A673 (cell line): ENCODE results near the gene OSBPL3. TPM values are rescaled to one million over a fixed set of nuclear protein-coding genes. Genes with fewer than 3 reads are reported as not detected.

ENCODE experiments used
- BruUV-seq: library from RNA; stranded (reverse); fragments of 400-500 nt; replicated peaks from 2 replicates; lab custom pipeline; 2021; lab: Mats Ljungman, UMichigan
- CTCF ChIA-PET: fragments of 300-600 bp; sonication (Branson Sonifier 250); formaldehyde crosslinking; loops from one replicate; lab custom pipeline; 2022; ENCODE audit warnings: antibody characterized with exemption; lab: Charles Lee
- POLR2A ChIA-PET: fragments of 300-600 bp; sonication (Branson Sonifier 250); formaldehyde crosslinking; loops from one replicate; lab custom pipeline; 2022; ENCODE audit warnings: antibody characterized with exemption; ENCODE audit not compliant: low non-redundant PET; lab: Charles Lee
- DNase-seq: peaks from one replicate; pipeline ENCODE4 v3.0.0-alpha.2; 2015; ENCODE audit warnings: low spot score
- H3K27ac ChIP-seq: fragments of 200-600 bp; sonication (generic); 2 replicates; pipeline ENCODE4 v1.5.1; 2016; ENCODE audit warnings: mixed run types, low read depth, mild to moderate bottlenecking, mixed read lengths, antibody characterized with exemption, low read length; ENCODE audit not compliant: poor library complexity, severe bottlenecking
- H3K27me3 ChIP-seq: fragments of 200-600 bp; sonication (generic); replicated peaks from 2 replicates; pipeline ENCODE4 v1.6.1; 2017; ENCODE audit warnings: mixed run types, low read depth, mild to moderate bottlenecking, mixed read lengths, antibody characterized with exemption, low read length; ENCODE audit not compliant: insufficient read depth, poor library complexity
- H3K36me3 ChIP-seq: fragments of 200-600 bp; sonication (generic); 2 replicates; pipeline ENCODE4 v1.6.1; 2016; ENCODE audit warnings: mixed run types, mild to moderate bottlenecking, mixed read lengths, antibody characterized with exemption, low read length; ENCODE audit not compliant: insufficient read depth, poor library complexity, severe bottlenecking
- H3K4me1 ChIP-seq: fragments of 200-600 bp; sonication (generic); 2 replicates; pipeline ENCODE4 v1.6.1; 2017; ENCODE audit warnings: mixed run types, mild to moderate bottlenecking, mixed read lengths, antibody characterized with exemption, low read length; ENCODE audit not compliant: insufficient read depth, poor library complexity, severe bottlenecking
- H3K4me3 ChIP-seq: fragments of 200-600 bp; sonication (generic); 2 replicates; pipeline ENCODE4 v1.5.1; 2016; ENCODE audit warnings: low read depth, mixed run types, mild to moderate bottlenecking, mixed read lengths, low read length; ENCODE audit not compliant: poor library complexity, severe bottlenecking
- H3K9me3 ChIP-seq: fragments of 200-600 bp; sonication (generic); 2 replicates; pipeline ENCODE4 v1.6.1; 2016; ENCODE audit warnings: mixed run types, low read depth, mild to moderate bottlenecking, mixed read lengths, antibody characterized with exemption, low read length; ENCODE audit not compliant: poor library complexity, severe bottlenecking
- EZH2 ChIP-seq: fragments of 200-600 bp; sonication (generic); IDR thresholded peaks from 2 replicates; pipeline ENCODE4 v1.6.1; 2017; ENCODE audit warnings: borderline replicate concordance, low read depth, mild to moderate bottlenecking, mixed read lengths, antibody characterized with exemption, low read length; ENCODE audit not compliant: poor library complexity, severe bottlenecking
- intact Hi-C: fragments of 100-400 bp; cut with micrococcal nuclease; formaldehyde crosslinking; loops from one replicate; pipeline ENCODE4 v1.10.0; 2022; ENCODE audit not compliant: unreplicated experiment
- total RNA-seq: library from RNA; stranded (reverse); gene quantifications from 2 replicates; pipeline ENCODE4 v1.2.3, GENCODE V29; 2021
- TF ChIP-seq, protein P1 (sequence below): fragments of 300-800, 200-600 bp; sonication (generic); conservative IDR thresholded peaks from 2 replicates; pipeline ENCODE4 v1.5.1; 2017; ENCODE audit warnings: low read depth, mild to moderate bottlenecking, antibody characterized with exemption, low read length, moderate library complexity, mixed read lengths

The OSBPL3 gene
- total RNA-seq, 1 experiment from 2014 or later, result 21.4 TPM

DNA sequence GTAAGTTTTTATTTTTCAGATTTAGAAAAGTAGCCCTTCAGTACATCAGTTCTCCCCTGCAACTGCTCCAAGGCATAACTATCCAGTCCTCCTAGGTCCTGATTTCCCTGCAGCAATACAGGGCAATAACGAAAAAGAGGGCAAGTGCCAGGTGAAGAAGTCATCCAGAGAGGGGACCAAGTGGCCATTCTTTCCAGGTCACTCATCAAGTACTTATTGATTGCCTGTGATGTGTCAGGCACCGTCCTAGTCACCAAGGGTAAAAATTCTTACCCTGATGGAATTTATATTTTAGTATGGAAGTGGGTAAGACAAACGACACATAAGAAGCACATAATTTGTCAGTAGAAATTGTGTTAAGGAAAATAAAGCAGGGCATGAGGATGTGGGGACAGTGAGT lies 155.6 kb downstream of the OSBPL3 start:
- Histone ChIP-seq H3K9me3 (no peaks in the 10 kb centered on the region), H3K36me3 (no peaks in the 10 kb centered on the region), H3K27ac (no peak overlapping the region), H3K4me3 (no peak overlapping the region), H3K27me3 (no peaks in the 10 kb centered on the region), H3K4me1 (peaks cover 13% of the 10 kb centered on the region)
- TF ChIP-seq, protein P1, sequence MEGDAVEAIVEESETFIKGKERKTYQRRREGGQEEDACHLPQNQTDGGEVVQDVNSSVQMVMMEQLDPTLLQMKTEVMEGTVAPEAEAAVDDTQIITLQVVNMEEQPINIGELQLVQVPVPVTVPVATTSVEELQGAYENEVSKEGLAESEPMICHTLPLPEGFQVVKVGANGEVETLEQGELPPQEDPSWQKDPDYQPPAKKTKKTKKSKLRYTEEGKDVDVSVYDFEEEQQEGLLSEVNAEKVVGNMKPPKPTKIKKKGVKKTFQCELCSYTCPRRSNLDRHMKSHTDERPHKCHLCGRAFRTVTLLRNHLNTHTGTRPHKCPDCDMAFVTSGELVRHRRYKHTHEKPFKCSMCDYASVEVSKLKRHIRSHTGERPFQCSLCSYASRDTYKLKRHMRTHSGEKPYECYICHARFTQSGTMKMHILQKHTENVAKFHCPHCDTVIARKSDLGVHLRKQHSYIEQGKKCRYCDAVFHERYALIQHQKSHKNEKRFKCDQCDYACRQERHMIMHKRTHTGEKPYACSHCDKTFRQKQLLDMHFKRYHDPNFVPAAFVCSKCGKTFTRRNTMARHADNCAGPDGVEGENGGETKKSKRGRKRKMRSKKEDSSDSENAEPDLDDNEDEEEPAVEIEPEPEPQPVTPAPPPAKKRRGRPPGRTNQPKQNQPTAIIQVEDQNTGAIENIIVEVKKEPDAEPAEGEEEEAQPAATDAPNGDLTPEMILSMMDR, result no peak
- no peak for TF ChIP-seq EZH2
- POLR2A ChIA-PET, result no interaction called here
- intact Hi-C loops, result no loop called here
- DNase-seq, result no peak
- BruUV-seq, result no TSS peak
- CTCF ChIA-PET, result no interaction called here

DNA sequence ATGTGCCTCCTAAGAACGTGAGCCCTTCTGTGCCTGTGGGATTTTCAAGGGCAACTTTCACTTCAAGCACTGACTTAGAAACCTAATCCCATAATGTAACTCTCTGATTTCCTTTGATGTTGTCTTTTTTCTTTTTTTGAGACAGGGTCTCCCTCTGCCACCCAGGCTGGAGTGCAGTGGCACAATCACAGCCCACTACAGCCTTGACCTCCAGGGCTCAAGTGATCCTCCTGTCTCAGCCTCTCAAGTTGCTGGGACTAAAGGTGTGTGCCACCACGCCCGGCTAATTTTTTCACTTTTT lies 158.3 kb downstream of the OSBPL3 start:
- no peak for DNase-seq
- intact Hi-C loops, result loop anchor here (2.0 kb wide), 1 partner anchor 159 kb away; the partner anchor contains the start of gene OSBPL3
- Histone ChIP-seq H3K27ac (no peak overlapping the region), H3K4me1 (peaks cover 18% of the 10 kb centered on the region), H3K9me3 (no peaks in the 10 kb centered on the region), H3K4me3 (no peak overlapping the region), H3K27me3 (no peaks in the 10 kb centered on the region), H3K36me3 (no peaks in the 10 kb centered on the region)
- POLR2A ChIA-PET, result no interaction called here
- TF ChIP-seq, protein P1, result no peak
- no peak for TF ChIP-seq EZH2
- BruUV-seq, result no TSS peak
- CTCF ChIA-PET, result interaction anchor here (2.1 kb wide), 1 partner anchor 271 kb away, joined by 13 read pairs; no protein-coding TSS in a partner anchor

DNA sequence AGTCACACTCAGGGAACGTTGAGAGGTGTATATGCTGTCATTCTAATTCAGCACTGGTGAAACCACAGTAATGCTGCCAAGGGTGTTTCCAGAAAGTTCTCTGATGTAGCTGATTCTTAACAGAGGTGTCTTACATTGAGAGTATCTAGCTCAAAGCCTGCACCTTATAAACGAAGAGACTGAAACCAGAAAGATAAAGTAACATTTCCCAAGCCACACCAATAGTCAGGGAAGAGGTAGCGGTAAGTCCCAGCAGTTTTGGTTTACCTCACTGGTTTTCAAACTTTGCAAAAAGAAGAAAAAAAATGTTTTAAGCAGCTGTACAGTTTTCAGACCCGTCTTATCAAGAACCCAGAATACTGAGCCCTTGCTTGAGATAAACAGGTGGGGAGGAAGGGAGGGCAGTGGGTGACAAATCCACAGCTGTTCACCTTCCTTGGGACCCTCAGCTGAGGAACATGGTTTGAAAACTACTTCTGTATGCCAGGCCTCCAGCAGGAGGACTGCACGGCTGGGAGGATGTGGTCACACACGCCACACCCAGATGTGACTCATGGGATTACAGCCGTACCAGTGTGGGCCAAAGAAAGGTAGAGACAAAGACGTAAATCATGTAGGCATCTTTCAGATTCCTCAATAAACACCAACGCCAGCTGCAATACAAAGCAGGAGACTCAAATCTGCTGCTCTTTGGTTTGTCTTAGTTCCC lies 158.8 kb downstream of the OSBPL3 start:
- peak; percentile 75 for DNase-seq

More for the DNA sequence above, 158.8 kb downstream of the OSBPL3 start:
- ChIA-PET POLR2A (interaction anchor here (0.6 kb wide), 1 partner anchor 12 kb away, joined by 3 read pairs; no protein-coding TSS in a partner anchor), CTCF (interaction anchor here (1.0 to 2.1 kb wide), 4 partner anchors 8 to 272 kb away, joined by 3 to 15 read pairs (median 8); no protein-coding TSS in a partner anchor)
- Histone ChIP-seq H3K27me3 (no peaks in the 10 kb centered on the region), H3K4me3 (no peak overlapping the region), H3K36me3 (no peaks in the 10 kb centered on the region), H3K27ac (peak overlapping the region; percentile 45), H3K4me1 (peaks cover 23% of the 10 kb centered on the region), H3K9me3 (no peaks in the 10 kb centered on the region)
- intact Hi-C loops, result loop anchor here (2.0 kb wide), 1 partner anchor 160 kb away; the partner anchor contains the start of gene OSBPL3
- BruUV-seq, result no TSS peak
- no peak for TF ChIP-seq EZH2
- TF ChIP-seq, protein P1, result no peak
